NCI-H82 (cell line): Measurements from ENCODE around the gene ATG14.
A peak's percentile ranks its signal among the peaks of the same experiment; 100 is the strongest.
"Not testable (repeated sequence)": the region's sequence is repeated elsewhere in the genome, so short reads cannot be mapped to it uniquely, and the experiment has no call there.

ENCODE experiments used
- DNase-seq: peaks from one replicate; lab custom pipeline; 2025; lab: John Stamatoyannopoulos, UW

Gene ATG14

GRCh38 chr14:55350461-55350860 lies 61.2 kb downstream of the ATG14 start:
- no peak for DNase-seq

GRCh38 chr14:55349565-55349964 lies 62.1 kb downstream of the ATG14 start:
- no peak for DNase-seq

GRCh38 chr14:55348766-55349453 lies 62.7 kb downstream of the ATG14 start:
- peak; percentile 20 for DNase-seq

GRCh38 chr14:55347748-55348147 lies 63.9 kb downstream of the ATG14 start:
- no peak for DNase-seq

GRCh38 chr14:55347040-55347439 lies 64.6 kb downstream of the ATG14 start:
- peak; percentile 13 for DNase-seq

- not testable (repeated sequence) for DNase-seq
Observed at GRCh38 chr14:55344582-55345163, 67.0 kb downstream of the ATG14 start.

- no peak for DNase-seq
Observed at GRCh38 chr14:55341781-55342180, 69.8 kb downstream of the ATG14 start.

- peak; percentile 56 for DNase-seq
Observed at GRCh38 chr14:55340482-55340881, 71.1 kb downstream of the ATG14 start.

GRCh38 chr14:55339770-55340169 lies 71.9 kb downstream of the ATG14 start:
- no peak for DNase-seq

- DNase-seq, result no peak
Observed at GRCh38 chr14:55336691-55337090, 74.9 kb downstream of the ATG14 start.

- no peak for DNase-seq
Observed at GRCh38 chr14:55336162-55336561, 75.5 kb downstream of the ATG14 start.

- peak; percentile 91 for DNase-seq
Observed at GRCh38 chr14:55333711-55334485, 77.7 kb downstream of the ATG14 start.

- no peak for DNase-seq
Observed at GRCh38 chr14:55332654-55333570, 78.7 kb downstream of the ATG14 start.

GRCh38 chr14:55329999-55330710 lies 81.5 kb downstream of the ATG14 start:
- DNase-seq, result no peak

- no peak for DNase-seq
Observed at GRCh38 chr14:55328317-55328716, 83.3 kb downstream of the ATG14 start.

- DNase-seq, result no peak
Observed at GRCh38 chr14:55327179-55327578, 84.5 kb downstream of the ATG14 start.

- peak; percentile 28 for DNase-seq
Observed at GRCh38 chr14:55324812-55325211, 86.8 kb downstream of the ATG14 start.

GRCh38 chr14:55323910-55324309 lies 87.7 kb downstream of the ATG14 start:
- no peak for DNase-seq

- DNase-seq, result no peak
Observed at GRCh38 chr14:55318694-55319093, 92.9 kb downstream of the ATG14 start.

GRCh38 chr14:55317542-55318306 lies 93.9 kb downstream of the ATG14 start:
- peak; percentile 82 for DNase-seq

- DNase-seq, result no peak
Observed at GRCh38 chr14:55316564-55316963, 95.1 kb downstream of the ATG14 start.
